ENCODE data around the gene FAM118A. TPM values are rescaled to one million over a fixed set of nuclear protein-coding genes. Genes with fewer than 3 reads are reported as not detected.

The FAM118A gene
- total and polyA plus RNA-seq, 2 of the 8 experiments (the other 6 are each of a cell fraction or from before 2014, with no cell fraction given) = 8.5 to 18.6 TPM

GRCh38 chr22:45334528-45334927, 24.8 kb downstream of the FAM118A start (continued):
- TF ChIP-seq, protein P1, sequence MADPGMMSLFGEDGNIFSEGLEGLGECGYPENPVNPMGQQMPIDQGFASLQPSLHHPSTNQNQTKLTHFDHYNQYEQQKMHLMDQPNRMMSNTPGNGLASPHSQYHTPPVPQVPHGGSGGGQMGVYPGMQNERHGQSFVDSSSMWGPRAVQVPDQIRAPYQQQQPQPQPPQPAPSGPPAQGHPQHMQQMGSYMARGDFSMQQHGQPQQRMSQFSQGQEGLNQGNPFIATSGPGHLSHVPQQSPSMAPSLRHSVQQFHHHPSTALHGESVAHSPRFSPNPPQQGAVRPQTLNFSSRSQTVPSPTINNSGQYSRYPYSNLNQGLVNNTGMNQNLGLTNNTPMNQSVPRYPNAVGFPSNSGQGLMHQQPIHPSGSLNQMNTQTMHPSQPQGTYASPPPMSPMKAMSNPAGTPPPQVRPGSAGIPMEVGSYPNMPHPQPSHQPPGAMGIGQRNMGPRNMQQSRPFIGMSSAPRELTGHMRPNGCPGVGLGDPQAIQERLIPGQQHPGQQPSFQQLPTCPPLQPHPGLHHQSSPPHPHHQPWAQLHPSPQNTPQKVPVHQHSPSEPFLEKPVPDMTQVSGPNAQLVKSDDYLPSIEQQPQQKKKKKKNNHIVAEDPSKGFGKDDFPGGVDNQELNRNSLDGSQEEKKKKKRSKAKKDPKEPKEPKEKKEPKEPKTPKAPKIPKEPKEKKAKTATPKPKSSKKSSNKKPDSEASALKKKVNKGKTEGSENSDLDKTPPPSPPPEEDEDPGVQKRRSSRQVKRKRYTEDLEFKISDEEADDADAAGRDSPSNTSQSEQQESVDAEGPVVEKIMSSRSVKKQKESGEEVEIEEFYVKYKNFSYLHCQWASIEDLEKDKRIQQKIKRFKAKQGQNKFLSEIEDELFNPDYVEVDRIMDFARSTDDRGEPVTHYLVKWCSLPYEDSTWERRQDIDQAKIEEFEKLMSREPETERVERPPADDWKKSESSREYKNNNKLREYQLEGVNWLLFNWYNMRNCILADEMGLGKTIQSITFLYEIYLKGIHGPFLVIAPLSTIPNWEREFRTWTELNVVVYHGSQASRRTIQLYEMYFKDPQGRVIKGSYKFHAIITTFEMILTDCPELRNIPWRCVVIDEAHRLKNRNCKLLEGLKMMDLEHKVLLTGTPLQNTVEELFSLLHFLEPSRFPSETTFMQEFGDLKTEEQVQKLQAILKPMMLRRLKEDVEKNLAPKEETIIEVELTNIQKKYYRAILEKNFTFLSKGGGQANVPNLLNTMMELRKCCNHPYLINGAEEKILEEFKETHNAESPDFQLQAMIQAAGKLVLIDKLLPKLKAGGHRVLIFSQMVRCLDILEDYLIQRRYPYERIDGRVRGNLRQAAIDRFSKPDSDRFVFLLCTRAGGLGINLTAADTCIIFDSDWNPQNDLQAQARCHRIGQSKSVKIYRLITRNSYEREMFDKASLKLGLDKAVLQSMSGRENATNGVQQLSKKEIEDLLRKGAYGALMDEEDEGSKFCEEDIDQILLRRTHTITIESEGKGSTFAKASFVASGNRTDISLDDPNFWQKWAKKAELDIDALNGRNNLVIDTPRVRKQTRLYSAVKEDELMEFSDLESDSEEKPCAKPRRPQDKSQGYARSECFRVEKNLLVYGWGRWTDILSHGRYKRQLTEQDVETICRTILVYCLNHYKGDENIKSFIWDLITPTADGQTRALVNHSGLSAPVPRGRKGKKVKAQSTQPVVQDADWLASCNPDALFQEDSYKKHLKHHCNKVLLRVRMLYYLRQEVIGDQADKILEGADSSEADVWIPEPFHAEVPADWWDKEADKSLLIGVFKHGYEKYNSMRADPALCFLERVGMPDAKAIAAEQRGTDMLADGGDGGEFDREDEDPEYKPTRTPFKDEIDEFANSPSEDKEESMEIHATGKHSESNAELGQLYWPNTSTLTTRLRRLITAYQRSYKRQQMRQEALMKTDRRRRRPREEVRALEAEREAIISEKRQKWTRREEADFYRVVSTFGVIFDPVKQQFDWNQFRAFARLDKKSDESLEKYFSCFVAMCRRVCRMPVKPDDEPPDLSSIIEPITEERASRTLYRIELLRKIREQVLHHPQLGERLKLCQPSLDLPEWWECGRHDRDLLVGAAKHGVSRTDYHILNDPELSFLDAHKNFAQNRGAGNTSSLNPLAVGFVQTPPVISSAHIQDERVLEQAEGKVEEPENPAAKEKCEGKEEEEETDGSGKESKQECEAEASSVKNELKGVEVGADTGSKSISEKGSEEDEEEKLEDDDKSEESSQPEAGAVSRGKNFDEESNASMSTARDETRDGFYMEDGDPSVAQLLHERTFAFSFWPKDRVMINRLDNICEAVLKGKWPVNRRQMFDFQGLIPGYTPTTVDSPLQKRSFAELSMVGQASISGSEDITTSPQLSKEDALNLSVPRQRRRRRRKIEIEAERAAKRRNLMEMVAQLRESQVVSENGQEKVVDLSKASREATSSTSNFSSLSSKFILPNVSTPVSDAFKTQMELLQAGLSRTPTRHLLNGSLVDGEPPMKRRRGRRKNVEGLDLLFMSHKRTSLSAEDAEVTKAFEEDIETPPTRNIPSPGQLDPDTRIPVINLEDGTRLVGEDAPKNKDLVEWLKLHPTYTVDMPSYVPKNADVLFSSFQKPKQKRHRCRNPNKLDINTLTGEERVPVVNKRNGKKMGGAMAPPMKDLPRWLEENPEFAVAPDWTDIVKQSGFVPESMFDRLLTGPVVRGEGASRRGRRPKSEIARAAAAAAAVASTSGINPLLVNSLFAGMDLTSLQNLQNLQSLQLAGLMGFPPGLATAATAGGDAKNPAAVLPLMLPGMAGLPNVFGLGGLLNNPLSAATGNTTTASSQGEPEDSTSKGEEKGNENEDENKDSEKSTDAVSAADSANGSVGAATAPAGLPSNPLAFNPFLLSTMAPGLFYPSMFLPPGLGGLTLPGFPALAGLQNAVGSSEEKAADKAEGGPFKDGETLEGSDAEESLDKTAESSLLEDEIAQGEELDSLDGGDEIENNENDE (IDR thresholded peaks at IDR 0.05; ENCODE audit: insufficient replicate concordance, low read length) = no peak
- TF ChIP-seq PHF8 (conservative IDR thresholded peaks at IDR 0.05; ENCODE audit: low read depth, low read length) (no peak), JUN (IDR thresholded peaks at IDR 0.05; ENCODE audit: low read depth, low read length) (no peak), RNF2 (IDR thresholded peaks at IDR 0.05; ENCODE audit: borderline replicate concordance, low read depth, low read length, missing control alignments, poor library complexity, severe bottlenecking) (no peak), EP300 (IDR thresholded peaks at IDR 0.05; ENCODE audit: borderline replicate concordance in 1 of 2, low read depth in 2 of 2, low read length in 2 of 2) (no peak), RBBP5 (IDR thresholded peaks at IDR 0.05; ENCODE audit: borderline replicate concordance, low read depth, low read length) (no peak), SUZ12 (IDR thresholded peaks at IDR 0.05; ENCODE audit: low read length) (no peak), TEAD4 (IDR thresholded peaks at IDR 0.05; ENCODE audit: low read depth, low read length) (no peak), NRF1 (IDR thresholded peaks at IDR 0.05; ENCODE audit: low read depth, low read length) (no peak), CREB1 (IDR thresholded peaks at IDR 0.05) (no peak), EGR1 (IDR thresholded peaks at IDR 0.05; ENCODE audit: borderline replicate concordance, low read depth, low read length) (no peak), SP2 (IDR thresholded peaks at IDR 0.05; ENCODE audit: low read length) (no peak)
